Ascending aorta (tissue), 2 donors: ENCODE data around the gene ADGRF4. TPM values are rescaled to one million over a fixed set of nuclear protein-coding genes. Genes with fewer than 3 reads are reported as not detected.

Source experiments
- DNase-seq, 2 donors: peaks; one replicate each; pipeline ENCODE4 v3.0.0-alpha.2; 2019; ENCODE audit warnings: low spot score in 2 of 2
- H3K27ac ChIP-seq, 2 donors: fragments of 200-600 bp; sonication (generic); one replicate each; pipeline ENCODE4 v1.5.1; 2016 to 2017; ENCODE audit warnings: mild to moderate bottlenecking in 1 of 2
- H3K27me3 ChIP-seq: fragments of 200-600 bp; sonication (generic); one replicate; pipeline ENCODE4 v1.5.1; 2017
- H3K36me3 ChIP-seq, 2 donors: fragments of 200-600 bp; sonication (generic); one replicate each; pipeline ENCODE4 v1.5.1; 2016
- H3K4me1 ChIP-seq, 2 donors: fragments of 200-600 bp; sonication (generic); one replicate each; pipeline ENCODE4 v1.5.1; 2016 to 2017; ENCODE audit warnings: mild to moderate bottlenecking in 1 of 2
- H3K4me3 ChIP-seq, 2 donors: fragments of 200-600 bp; sonication (generic); one replicate each; pipeline ENCODE4 v1.5.1; 2016 to 2017; ENCODE audit warnings: mild to moderate bottlenecking in 1 of 2
- H3K9me3 ChIP-seq, 2 donors: fragments of 200-600 bp; sonication (generic); one replicate each; pipeline ENCODE4 v1.5.1; 2016
- intact Hi-C: fragments of 100-400 bp; cut with DNase I; formaldehyde crosslinking; loops from one replicate; pipeline ENCODE4 v1.15.1; 2023
- total RNA-seq: library from RNA; depleted of rRNA; stranded (reverse); fragments of >200 nt; gene quantifications from one replicate; pipeline ENCODE4 v1.1.0, GENCODE V29; 2016
- TF ChIP-seq, protein P1 (sequence below), 3 experiments: fragments of 200-600 bp in 2 of 3; fragments of 450-650 bp in 1 of 3; sonication (generic) in 2 of 3; IDR thresholded peaks; one replicate each; pipeline ENCODE4 v1.5.1; 2016 to 2019; ENCODE audit warnings: antibody characterized with exemption in 3 of 3, mild to moderate bottlenecking in 1 of 3, moderate library complexity in 1 of 3

Gene ADGRF4
- total RNA-seq, 1 donor from 2014 or later: not detected

DNA sequence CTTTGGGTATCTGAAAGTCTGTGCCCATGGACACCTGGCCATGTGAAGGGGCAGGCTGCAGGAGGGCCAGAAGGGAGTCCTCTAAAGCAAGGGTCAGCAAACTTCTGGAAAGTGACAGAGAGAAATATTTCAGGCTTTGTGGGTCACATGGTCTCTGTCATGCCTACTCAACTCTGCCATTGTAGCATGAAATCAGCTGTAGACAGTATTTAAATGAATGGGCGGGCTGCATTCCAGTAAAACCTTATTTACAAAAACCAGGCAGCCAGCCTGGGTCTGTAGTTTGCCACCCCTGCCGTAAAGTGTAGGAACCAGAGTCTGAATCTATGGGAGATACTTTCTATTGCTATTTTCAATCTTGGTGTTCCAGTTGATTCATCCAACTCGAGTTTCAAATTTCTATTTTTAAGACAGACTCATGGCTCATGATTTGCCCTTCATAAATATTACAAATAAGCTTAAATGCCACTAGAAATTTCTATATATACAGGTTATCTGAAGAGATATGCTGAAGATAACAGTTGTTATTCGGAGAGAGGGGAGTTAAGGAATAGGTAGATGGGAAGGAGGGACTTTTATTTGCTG, 19.0 kb upstream of the ADGRF4 start:
- no peaks in the 10 kb centered on the region for H3K9me3 ChIP-seq
- no peak overlapping the region for H3K4me3 ChIP-seq
- TF ChIP-seq, protein P1, sequence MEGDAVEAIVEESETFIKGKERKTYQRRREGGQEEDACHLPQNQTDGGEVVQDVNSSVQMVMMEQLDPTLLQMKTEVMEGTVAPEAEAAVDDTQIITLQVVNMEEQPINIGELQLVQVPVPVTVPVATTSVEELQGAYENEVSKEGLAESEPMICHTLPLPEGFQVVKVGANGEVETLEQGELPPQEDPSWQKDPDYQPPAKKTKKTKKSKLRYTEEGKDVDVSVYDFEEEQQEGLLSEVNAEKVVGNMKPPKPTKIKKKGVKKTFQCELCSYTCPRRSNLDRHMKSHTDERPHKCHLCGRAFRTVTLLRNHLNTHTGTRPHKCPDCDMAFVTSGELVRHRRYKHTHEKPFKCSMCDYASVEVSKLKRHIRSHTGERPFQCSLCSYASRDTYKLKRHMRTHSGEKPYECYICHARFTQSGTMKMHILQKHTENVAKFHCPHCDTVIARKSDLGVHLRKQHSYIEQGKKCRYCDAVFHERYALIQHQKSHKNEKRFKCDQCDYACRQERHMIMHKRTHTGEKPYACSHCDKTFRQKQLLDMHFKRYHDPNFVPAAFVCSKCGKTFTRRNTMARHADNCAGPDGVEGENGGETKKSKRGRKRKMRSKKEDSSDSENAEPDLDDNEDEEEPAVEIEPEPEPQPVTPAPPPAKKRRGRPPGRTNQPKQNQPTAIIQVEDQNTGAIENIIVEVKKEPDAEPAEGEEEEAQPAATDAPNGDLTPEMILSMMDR (IDR thresholded peaks at IDR 0.05): no peak
- H3K4me1 ChIP-seq: no peaks in the 10 kb centered on the region
- intact Hi-C loops: no loop called here
- no peak overlapping the region for H3K27ac ChIP-seq
- no peaks in the 10 kb centered on the region for H3K36me3 ChIP-seq
- H3K27me3 ChIP-seq: no peaks in the 10 kb centered on the region
- DNase-seq: no peak

- intact Hi-C loops: no loop called here
- TF ChIP-seq, protein P1 (IDR thresholded peaks at IDR 0.05): no peak
- H3K4me3 ChIP-seq: no peak overlapping the region
- H3K27ac ChIP-seq: no peak overlapping the region
- no peaks in the 10 kb centered on the region for H3K36me3 ChIP-seq
- H3K4me1 ChIP-seq: no peaks in the 10 kb centered on the region
- no peaks in the 10 kb centered on the region for H3K27me3 ChIP-seq
- no peak for DNase-seq
- H3K9me3 ChIP-seq: no peaks in the 10 kb centered on the region
Observed at GRCh38 chr6:47680051-47680450, 18.3 kb upstream of the ADGRF4 start.

DNA sequence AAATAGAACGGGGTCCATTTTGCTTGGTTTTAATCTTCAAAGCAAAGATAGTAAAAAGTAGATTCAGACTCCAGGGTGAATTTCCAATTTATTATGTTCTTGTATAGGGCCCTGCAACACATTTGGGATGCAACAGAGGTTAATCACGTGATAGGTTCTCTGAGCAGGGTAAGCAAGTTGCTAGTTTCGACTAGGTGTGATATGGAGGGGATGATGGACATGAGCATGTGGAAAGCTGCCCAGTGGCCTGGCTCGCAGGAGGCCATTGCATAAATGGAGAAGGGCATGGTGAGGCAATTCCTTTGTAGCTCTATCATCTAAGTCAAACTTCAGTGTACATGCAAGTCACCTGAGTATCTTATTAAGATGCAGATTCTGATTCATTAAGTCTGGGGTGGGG, 17.7 kb upstream of the ADGRF4 start:
- Histone ChIP-seq H3K9me3 (no peaks in the 10 kb centered on the region), H3K27me3 (no peaks in the 10 kb centered on the region), H3K4me1 (no peaks in the 10 kb centered on the region), H3K27ac (no peak overlapping the region), H3K4me3 (no peak overlapping the region), H3K36me3 (no peaks in the 10 kb centered on the region)
- no peak for DNase-seq
- TF ChIP-seq, protein P1 (IDR thresholded peaks at IDR 0.05): no peak
- intact Hi-C loops: no loop called here

GRCh38 chr6:47681201-47681990, 17.0 kb upstream of the ADGRF4 start:
- Histone ChIP-seq H3K4me3 (no peak overlapping the region), H3K4me1 (no peaks in the 10 kb centered on the region), H3K36me3 (no peaks in the 10 kb centered on the region), H3K9me3 (no peaks in the 10 kb centered on the region), H3K27ac (no peak overlapping the region), H3K27me3 (no peaks in the 10 kb centered on the region)
- intact Hi-C loops: no loop called here
- TF ChIP-seq, protein P1 (IDR thresholded peaks at IDR 0.05): no peak
- no peak for DNase-seq

DNA sequence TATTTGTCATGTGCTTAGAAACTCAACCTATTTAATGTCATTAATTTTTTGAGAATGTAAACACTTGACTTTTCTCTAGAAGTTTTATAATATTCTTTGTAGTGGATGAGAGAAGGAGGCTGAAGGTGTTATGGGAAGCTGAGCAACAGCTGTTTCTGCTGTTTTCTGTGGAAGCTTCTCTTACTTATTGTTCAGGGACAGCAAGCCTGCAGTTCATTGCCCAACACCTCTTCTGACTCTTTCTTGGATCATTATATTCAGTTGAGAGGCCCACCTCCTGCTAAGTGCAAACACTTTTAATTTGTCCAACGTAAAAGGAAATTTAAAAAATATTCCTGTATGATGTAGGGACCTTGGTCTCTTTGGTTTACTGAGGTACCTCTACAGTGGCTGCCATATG, 12.0 kb upstream of the ADGRF4 start:
- no peak for DNase-seq
- no peaks in the 10 kb centered on the region for H3K36me3 ChIP-seq
- H3K4me1 ChIP-seq: no peaks in the 10 kb centered on the region
- no peak overlapping the region for H3K4me3 ChIP-seq
- H3K9me3 ChIP-seq: no peaks in the 10 kb centered on the region
- intact Hi-C loops: no loop called here
- H3K27me3 ChIP-seq: no peaks in the 10 kb centered on the region
- H3K27ac ChIP-seq: no peak overlapping the region
- TF ChIP-seq, protein P1 (IDR thresholded peaks at IDR 0.05): no peak
